ENCODE measurements around the gene PGBD5.

The PGBD5 gene

GRCh38 chr1:230458509-230458908, 32.4 kb upstream of the PGBD5 start:
- TF ChIP-seq CTCF (IDR thresholded peaks at IDR 0.05): no peak

- no peak for TF ChIP-seq CTCF (IDR thresholded peaks at IDR 0.05)
Measured at GRCh38 chr1:230456478-230456877, 30.3 kb upstream of the PGBD5 start.

- no peak for TF ChIP-seq CTCF (IDR thresholded peaks at IDR 0.05)
Measured at GRCh38 chr1:230455291-230455690, 29.2 kb upstream of the PGBD5 start.

- no peak for TF ChIP-seq CTCF (IDR thresholded peaks at IDR 0.05)
Measured at GRCh38 chr1:230453377-230453776, 27.2 kb upstream of the PGBD5 start.

GRCh38 chr1:230441183-230442029, 15.3 kb upstream of the PGBD5 start:
- no peak for TF ChIP-seq CTCF (IDR thresholded peaks at IDR 0.05)

GRCh38 chr1:230435108-230435507, 9.0 kb upstream of the PGBD5 start:
- TF ChIP-seq CTCF (IDR thresholded peaks at IDR 0.05): no peak

GRCh38 chr1:230431527-230431926, 5.4 kb upstream of the PGBD5 start:
- TF ChIP-seq CTCF (IDR thresholded peaks at IDR 0.05): no peak
